Neural progenitor cell (in vitro differentiated cells): ENCODE measurements around the gene NFIA. TPM values are rescaled to one million over a fixed set of nuclear protein-coding genes. Genes with fewer than 3 reads are reported as not detected.

Source experiments
- DNase-seq: peaks from one replicate; pipeline ENCODE4 v3.0.0-alpha.2; 2016; ENCODE audit warnings: low spot score
- H2AFZ ChIP-seq: fragments of 200-600 bp; sonication (generic); replicated peaks from 2 replicates; pipeline ENCODE4 v1.6.1; 2016; ENCODE audit warnings: antibody characterized with exemption
- H3F3A ChIP-seq: fragments of 200-600 bp; sonication (generic); 2 replicates; pipeline ENCODE4 v1.6.1; 2016; ENCODE audit warnings: antibody characterized with exemption, low read depth
- H3K27ac ChIP-seq: fragments of 200-600 bp; sonication (generic); 2 replicates; pipeline ENCODE4 v1.5.1; 2016; ENCODE audit warnings: mild to moderate bottlenecking
- H3K27me3 ChIP-seq: fragments of 200-600 bp; sonication (generic); 2 replicates; pipeline ENCODE4 v1.6.1; 2016; ENCODE audit warnings: mild to moderate bottlenecking, moderate library complexity
- H3K36me3 ChIP-seq: fragments of 200-600 bp; sonication (generic); 2 replicates; pipeline ENCODE4 v1.5.1; 2016
- H3K4me1 ChIP-seq: fragments of 200-600 bp; sonication (generic); 2 replicates; pipeline ENCODE4 v1.6.1; 2016; ENCODE audit warnings: mixed run types
- H3K4me2 ChIP-seq: fragments of 200-600 bp; sonication (generic); 2 replicates; pipeline ENCODE4 v1.6.1; 2016
- H3K4me3 ChIP-seq: fragments of 200-600 bp; sonication (generic); 2 replicates; pipeline ENCODE4 v1.5.1; 2016
- H3K79me2 ChIP-seq: fragments of 200-600 bp; sonication (generic); 2 replicates; pipeline ENCODE4 v1.6.1; 2016; ENCODE audit warnings: low read depth
- H3K9ac ChIP-seq: fragments of 200-600 bp; sonication (generic); 2 replicates; pipeline ENCODE4 v1.6.1; 2016
- H3K9me3 ChIP-seq: fragments of 200-600 bp; sonication (generic); 2 replicates; pipeline ENCODE4 v1.5.1; 2016; ENCODE audit warnings: low read depth
- H4K20me1 ChIP-seq: fragments of 200-600 bp; sonication (generic); 2 replicates; pipeline ENCODE4 v1.6.1; 2016; ENCODE audit warnings: low read depth
- H3K27ac Mint-ChIP-seq: 3 replicates; pipeline ENCODE4 v1.8.0; 2021; ENCODE audit warnings: mixed read lengths
- H3K27me3 Mint-ChIP-seq: 2 replicates; pipeline ENCODE4 v1.8.0; 2022; ENCODE audit warnings: low read depth, mild to moderate bottlenecking, inconsistent platforms, moderate library complexity, mixed read lengths; ENCODE audit not compliant: insufficient read depth
- H3K36me3 Mint-ChIP-seq: 3 replicates; pipeline ENCODE4 v1.8.0; 2021; ENCODE audit warnings: mixed read lengths
- H3K4me1 Mint-ChIP-seq: 3 replicates; pipeline ENCODE4 v1.8.0; 2021; ENCODE audit warnings: mixed read lengths
- H3K4me3 Mint-ChIP-seq: 3 replicates; pipeline ENCODE4 v1.8.0; 2021; ENCODE audit warnings: mild to moderate bottlenecking, moderate library complexity, mixed read lengths
- H3K9me3 Mint-ChIP-seq: 3 replicates; pipeline ENCODE4 v1.8.0; 2020; ENCODE audit warnings: mixed read lengths
- EZH2 ChIP-seq: fragments of 200-600 bp; sonication (generic); IDR thresholded peaks from 2 replicates; pipeline ENCODE4 v1.6.1; 2017; ENCODE audit warnings: antibody characterized with exemption, mild to moderate bottlenecking, moderate library complexity
- EZH2phosphoT487 ChIP-seq: fragments of 200-600 bp; sonication (generic); IDR thresholded peaks from 2 replicates; pipeline ENCODE4 v1.6.1; 2017; ENCODE audit warnings: antibody characterized with exemption
- total RNA-seq: library from RNA; depleted of rRNA; stranded (reverse); fragments of >200 nt; gene quantifications from 2 replicates; pipeline ENCODE4 v1.2.3, GENCODE V29; 2015; ENCODE audit warnings: low replicate concordance
- TF ChIP-seq, protein P1 (sequence below): fragments of 200-600 bp; sonication (generic); IDR thresholded peaks from 2 replicates; pipeline ENCODE4 v1.5.1; 2017; ENCODE audit warnings: antibody characterized with exemption, mild to moderate bottlenecking

The NFIA gene
- total RNA-seq, 1 donor from 2014 or later: 5.3 TPM

DNA sequence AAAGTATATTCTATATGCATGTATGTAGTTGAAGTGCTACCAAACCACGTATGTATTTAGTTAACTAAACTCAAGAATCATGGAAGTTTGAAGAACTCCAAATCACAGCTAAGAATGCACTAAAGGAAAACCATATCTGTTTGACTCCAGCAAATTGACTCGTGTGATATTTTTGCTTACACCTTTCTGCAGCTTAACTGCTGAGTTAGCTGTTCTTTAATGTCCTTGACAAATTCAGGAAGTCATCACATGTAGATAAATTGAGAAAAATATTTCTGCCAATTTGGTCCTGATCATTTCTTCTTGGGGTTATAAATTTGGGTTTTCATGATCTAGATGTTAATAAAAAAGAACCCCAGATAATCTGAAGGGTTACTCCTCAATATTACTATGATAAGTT lies 83.0 kb downstream of the NFIA start:
- no peaks in the 10 kb centered on the region for H3F3A ChIP-seq
- peaks cover under 1% of the 10 kb centered on the region for H3K27me3 Mint-ChIP-seq
- no peak overlapping the region for H2AFZ ChIP-seq
- H3K4me1 ChIP-seq: no peaks in the 10 kb centered on the region
- H3K36me3 ChIP-seq: no peaks in the 10 kb centered on the region
- H3K27ac ChIP-seq: no peak overlapping the region
- no peak overlapping the region for H3K9ac ChIP-seq
- no peaks in the 10 kb centered on the region for H3K9me3 Mint-ChIP-seq
- no peaks in the 10 kb centered on the region for H3K9me3 ChIP-seq
- no peak for DNase-seq
- H3K79me2 ChIP-seq: no peaks in the 10 kb centered on the region
- no peak overlapping the region for H3K4me2 ChIP-seq
- no peak overlapping the region for H3K27ac Mint-ChIP-seq
- no peaks in the 10 kb centered on the region for H4K20me1 ChIP-seq
- peaks cover 17% of the 10 kb centered on the region for H3K4me1 Mint-ChIP-seq
- no peak overlapping the region for H3K4me3 Mint-ChIP-seq
- peaks cover 2% of the 10 kb centered on the region for H3K36me3 Mint-ChIP-seq
- H3K27me3 ChIP-seq: no peaks in the 10 kb centered on the region
- TF ChIP-seq EZH2phosphoT487 (no peak), EZH2 (no peak)
- TF ChIP-seq, protein P1, sequence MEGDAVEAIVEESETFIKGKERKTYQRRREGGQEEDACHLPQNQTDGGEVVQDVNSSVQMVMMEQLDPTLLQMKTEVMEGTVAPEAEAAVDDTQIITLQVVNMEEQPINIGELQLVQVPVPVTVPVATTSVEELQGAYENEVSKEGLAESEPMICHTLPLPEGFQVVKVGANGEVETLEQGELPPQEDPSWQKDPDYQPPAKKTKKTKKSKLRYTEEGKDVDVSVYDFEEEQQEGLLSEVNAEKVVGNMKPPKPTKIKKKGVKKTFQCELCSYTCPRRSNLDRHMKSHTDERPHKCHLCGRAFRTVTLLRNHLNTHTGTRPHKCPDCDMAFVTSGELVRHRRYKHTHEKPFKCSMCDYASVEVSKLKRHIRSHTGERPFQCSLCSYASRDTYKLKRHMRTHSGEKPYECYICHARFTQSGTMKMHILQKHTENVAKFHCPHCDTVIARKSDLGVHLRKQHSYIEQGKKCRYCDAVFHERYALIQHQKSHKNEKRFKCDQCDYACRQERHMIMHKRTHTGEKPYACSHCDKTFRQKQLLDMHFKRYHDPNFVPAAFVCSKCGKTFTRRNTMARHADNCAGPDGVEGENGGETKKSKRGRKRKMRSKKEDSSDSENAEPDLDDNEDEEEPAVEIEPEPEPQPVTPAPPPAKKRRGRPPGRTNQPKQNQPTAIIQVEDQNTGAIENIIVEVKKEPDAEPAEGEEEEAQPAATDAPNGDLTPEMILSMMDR: no peak
- H3K4me3 ChIP-seq: no peak overlapping the region

DNA sequence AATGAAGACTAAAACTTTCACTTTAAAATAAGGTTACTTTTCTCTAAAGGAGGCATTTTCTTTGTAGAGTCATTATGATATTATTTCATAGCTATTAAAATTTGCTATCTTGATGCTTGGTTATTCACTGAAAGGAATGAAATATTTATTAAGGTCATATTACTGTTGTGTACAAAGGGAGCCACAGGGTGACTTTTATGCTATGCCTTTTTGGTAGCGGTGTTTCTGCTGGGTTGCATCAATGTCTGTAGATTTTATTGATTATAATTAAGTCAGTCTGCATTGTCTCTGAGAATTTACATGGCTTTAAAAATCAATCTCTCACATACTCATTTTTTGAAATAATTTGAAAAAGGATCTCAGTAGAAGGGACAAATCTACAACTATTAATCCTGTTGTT lies 84.9 kb downstream of the NFIA start:
- H3K79me2 ChIP-seq: no peaks in the 10 kb centered on the region
- TF ChIP-seq EZH2: no peak
- TF ChIP-seq, protein P1: no peak
- TF ChIP-seq EZH2phosphoT487: no peak
- no peak overlapping the region for H3K4me3 ChIP-seq
- no peak overlapping the region for H2AFZ ChIP-seq
- H3K4me1 Mint-ChIP-seq: peaks cover 11% of the 10 kb centered on the region
- H3K36me3 Mint-ChIP-seq: no peaks in the 10 kb centered on the region
- no peaks in the 10 kb centered on the region for H3K4me1 ChIP-seq
- H3K27ac Mint-ChIP-seq: no peak overlapping the region
- H3K9me3 Mint-ChIP-seq: no peaks in the 10 kb centered on the region
- no peaks in the 10 kb centered on the region for H4K20me1 ChIP-seq
- H3K9me3 ChIP-seq: no peaks in the 10 kb centered on the region
- no peak overlapping the region for H3K27ac ChIP-seq
- H3K9ac ChIP-seq: no peak overlapping the region
- no peaks in the 10 kb centered on the region for H3K27me3 ChIP-seq
- no peak overlapping the region for H3K4me2 ChIP-seq
- H3K4me3 Mint-ChIP-seq: no peak overlapping the region
- H3K27me3 Mint-ChIP-seq: no peaks in the 10 kb centered on the region
- H3K36me3 ChIP-seq: no peaks in the 10 kb centered on the region
- H3F3A ChIP-seq: no peaks in the 10 kb centered on the region
- DNase-seq: no peak

DNA sequence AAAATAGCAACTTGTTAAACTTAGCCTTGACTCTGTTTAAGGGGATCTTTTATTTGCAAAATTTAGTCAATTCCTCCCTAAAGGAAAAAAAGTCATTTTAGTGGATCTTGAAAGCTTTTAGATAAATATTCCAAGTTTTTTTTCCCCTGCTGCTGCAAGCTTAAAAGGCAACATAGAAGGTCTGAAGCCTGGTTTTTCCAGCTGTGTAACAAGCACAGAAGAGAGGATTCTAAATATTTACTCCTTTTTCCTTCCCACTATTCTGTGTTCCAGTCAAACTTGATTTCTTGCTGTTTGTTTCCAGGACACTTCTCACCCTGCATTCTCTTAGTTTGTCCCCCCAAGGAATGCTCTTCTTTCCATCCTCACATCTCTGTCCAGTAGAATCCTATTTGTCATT lies 86.7 kb downstream of the NFIA start:
- Histone ChIP-seq H3K36me3 (no peaks in the 10 kb centered on the region), H3K9ac (no peak overlapping the region), H3K4me1 (no peaks in the 10 kb centered on the region), H3K4me2 (no peak overlapping the region), H3K27me3 (no peaks in the 10 kb centered on the region), H3K79me2 (no peaks in the 10 kb centered on the region), H3K27ac (no peak overlapping the region), H3K4me3 (no peak overlapping the region), H3F3A (no peaks in the 10 kb centered on the region), H4K20me1 (no peaks in the 10 kb centered on the region), H2AFZ (no peak overlapping the region), H3K9me3 (no peaks in the 10 kb centered on the region)
- Mint-ChIP-seq H3K36me3 (no peaks in the 10 kb centered on the region), H3K27me3 (no peaks in the 10 kb centered on the region), H3K9me3 (no peaks in the 10 kb centered on the region), H3K27ac (no peak overlapping the region), H3K4me3 (no peak overlapping the region), H3K4me1 (no peaks in the 10 kb centered on the region)
- no peak for DNase-seq
- TF ChIP-seq EZH2phosphoT487 (no peak), EZH2 (no peak)
- TF ChIP-seq, protein P1: no peak
